AG04449 (cell line): ENCODE measurements around the gene EFNB2.

Experiments used
- CTCF ChIA-PET: fragments of 350-600 bp; formaldehyde crosslinking; extraction: SDS; loops from one replicate; lab custom pipeline; 2021; ENCODE audit warnings: antibody characterized with exemption; lab: Yijun Ruan, JAX
- POLR2A ChIA-PET: fragments of 400-600, 350-600 bp; formaldehyde crosslinking; extraction: SDS; loops from one replicate; lab custom pipeline; 2020; ENCODE audit warnings: antibody characterized with exemption, inconsistent platforms; lab: Yijun Ruan, JAX
- DNase-seq: peaks from one replicate; pipeline ENCODE4 v3.0.0-alpha.2; 2010; ENCODE audit warnings: low read depth, low spot score
- H3K4me3 ChIP-seq: 2 replicates; pipeline ENCODE4 v1.5.1; 2011; ENCODE audit warnings: low read depth, mild to moderate bottlenecking, control low read depth, low read length
- CTCF ChIP-seq: IDR thresholded peaks from one replicate; pipeline ENCODE4 v1.5.1; 2011; ENCODE audit warnings: mild to moderate bottlenecking, moderate library complexity, low read length, control low read depth, inconsistent platforms; ENCODE audit not compliant: insufficient read depth; ENCODE audit errors: missing control alignments

The EFNB2 gene

GRCh38 chr13:106481919-106482318 is 53.5 kb downstream of the EFNB2 start:
- no peak for DNase-seq
- TF ChIP-seq CTCF: no peak
- ChIA-PET CTCF (interaction anchor here (1.3 to 2.8 kb wide), 3 partner anchors 10 to 118 kb away, joined by 3 to 8 read pairs (median 3); no protein-coding TSS in a partner anchor), POLR2A (no interaction called here)
- no peak overlapping the region for H3K4me3 ChIP-seq

GRCh38 chr13:106480351-106480910 is 55.0 kb downstream of the EFNB2 start:
- no peak overlapping the region for H3K4me3 ChIP-seq
- no peak for TF ChIP-seq CTCF
- CTCF ChIA-PET: interaction anchor here (0.9 to 2.8 kb wide), 3 partner anchors 9 to 25 kb away, joined by 3 to 8 read pairs (median 4); no protein-coding TSS in a partner anchor
- DNase-seq: no peak
- POLR2A ChIA-PET: no interaction called here

- ChIA-PET POLR2A (no interaction called here), CTCF (interaction anchor here (0.9 to 2.8 kb wide), 2 partner anchors 12 to 24 kb away, joined by 4 to 8 read pairs; no protein-coding TSS in a partner anchor)
- H3K4me3 ChIP-seq: no peak overlapping the region
- TF ChIP-seq CTCF: no peak
- no peak for DNase-seq
Observed at GRCh38 chr13:106479929-106480328, 55.5 kb downstream of the EFNB2 start.

GRCh38 chr13:106478116-106478515 is 57.3 kb downstream of the EFNB2 start:
- DNase-seq: no peak
- CTCF ChIA-PET: no interaction called here
- H3K4me3 ChIP-seq: no peak overlapping the region
- POLR2A ChIA-PET: no interaction called here
- TF ChIP-seq CTCF: no peak

GRCh38 chr13:106477303-106477702 is 58.2 kb downstream of the EFNB2 start:
- ChIA-PET POLR2A (no interaction called here), CTCF (no interaction called here)
- no peak for TF ChIP-seq CTCF
- DNase-seq: no peak
- no peak overlapping the region for H3K4me3 ChIP-seq

- TF ChIP-seq CTCF: no peak
- POLR2A ChIA-PET: no interaction called here
- DNase-seq: no peak
- CTCF ChIA-PET: no interaction called here
- H3K4me3 ChIP-seq: no peak overlapping the region
Observed at GRCh38 chr13:106475852-106476251, 59.6 kb downstream of the EFNB2 start.
